ENCODE data around the gene DUSP9. TPM values are rescaled to one million over a fixed set of nuclear protein-coding genes. Genes with fewer than 3 reads are reported as not detected.

Gene DUSP9
- polyA plus RNA-seq, 1 donor (not counting 4 experiments of a cell fraction or from before 2014, with no cell fraction given), result 0.47 TPM

- peaks cover 3% of the 10 kb centered on the region for H3K4me1 ChIP-seq (ENCODE audit: control insufficient read depth, extremely low read depth, insufficient read depth, low read length)
- no peak overlapping the region for H3K4me2 ChIP-seq (ENCODE audit: control insufficient read depth, extremely low read depth, insufficient read depth, low read depth, low read length)
- no peak for TF ChIP-seq EZH2 (IDR thresholded peaks at IDR 0.05; ENCODE audit: low read length)
- no peak for TF ChIP-seq CTCF (optimal IDR thresholded peaks at IDR 0.05 in 1 of 3, IDR thresholded peaks at IDR 0.05 in 1 of 3, conservative IDR thresholded peaks at IDR 0.05 in 1 of 3; ENCODE audit: extremely low read depth in 1 of 3, insufficient read depth in 2 of 3, low read length in 3 of 3)
- H3K27me3 ChIP-seq (ENCODE audit: control insufficient read depth, extremely low read depth, insufficient read depth, low read length), result peaks cover 58% of the 10 kb centered on the region
- H3K36me3 ChIP-seq (ENCODE audit: control insufficient read depth in 2 of 2, extremely low read depth in 1 of 2, insufficient read depth in 2 of 2, low read length in 2 of 2), result no peaks in the 10 kb centered on the region
- DNase-seq (ENCODE audit: low read depth, low spot score) (no peak), FAIRE-seq (no peak)
- H3K9ac ChIP-seq (ENCODE audit: control insufficient read depth, extremely low read depth, insufficient read depth, low read length), result no peak overlapping the region
- H3K27ac ChIP-seq (ENCODE audit: control insufficient read depth, insufficient read depth, low read length), result no peak overlapping the region
- H4K20me1 ChIP-seq (ENCODE audit: control insufficient read depth, extremely low read depth, insufficient read depth, low read length), result no peaks in the 10 kb centered on the region
- no peaks in the 10 kb centered on the region for H3K9me1 ChIP-seq (ENCODE audit: control insufficient read depth, extremely low read depth, insufficient read depth, low read length)
- dilution Hi-C loops (cut with MboI; ENCODE audit: extremely low pct_ligation_motif_present, low sequenced_read_pairs), result no loop called here
- no peaks in the 10 kb centered on the region for H3K79me2 ChIP-seq (ENCODE audit: control insufficient read depth, insufficient read depth, low read length)
- no peak overlapping the region for H3K4me3 ChIP-seq (ENCODE audit: control insufficient read depth in 2 of 3, extremely low read depth in 1 of 3, insufficient read depth in 2 of 3, low read depth in 1 of 3, low read length in 3 of 3)
- no peaks in the 10 kb centered on the region for H3K9me3 ChIP-seq (ENCODE audit: control insufficient read depth, low read depth, low read length)
- no peak overlapping the region for H2AFZ ChIP-seq (ENCODE audit: control insufficient read depth, low read length)
These were observed 6.8 kb upstream of the DUSP9 start for GRCh38 chrX:153640045-153640686.

DNA sequence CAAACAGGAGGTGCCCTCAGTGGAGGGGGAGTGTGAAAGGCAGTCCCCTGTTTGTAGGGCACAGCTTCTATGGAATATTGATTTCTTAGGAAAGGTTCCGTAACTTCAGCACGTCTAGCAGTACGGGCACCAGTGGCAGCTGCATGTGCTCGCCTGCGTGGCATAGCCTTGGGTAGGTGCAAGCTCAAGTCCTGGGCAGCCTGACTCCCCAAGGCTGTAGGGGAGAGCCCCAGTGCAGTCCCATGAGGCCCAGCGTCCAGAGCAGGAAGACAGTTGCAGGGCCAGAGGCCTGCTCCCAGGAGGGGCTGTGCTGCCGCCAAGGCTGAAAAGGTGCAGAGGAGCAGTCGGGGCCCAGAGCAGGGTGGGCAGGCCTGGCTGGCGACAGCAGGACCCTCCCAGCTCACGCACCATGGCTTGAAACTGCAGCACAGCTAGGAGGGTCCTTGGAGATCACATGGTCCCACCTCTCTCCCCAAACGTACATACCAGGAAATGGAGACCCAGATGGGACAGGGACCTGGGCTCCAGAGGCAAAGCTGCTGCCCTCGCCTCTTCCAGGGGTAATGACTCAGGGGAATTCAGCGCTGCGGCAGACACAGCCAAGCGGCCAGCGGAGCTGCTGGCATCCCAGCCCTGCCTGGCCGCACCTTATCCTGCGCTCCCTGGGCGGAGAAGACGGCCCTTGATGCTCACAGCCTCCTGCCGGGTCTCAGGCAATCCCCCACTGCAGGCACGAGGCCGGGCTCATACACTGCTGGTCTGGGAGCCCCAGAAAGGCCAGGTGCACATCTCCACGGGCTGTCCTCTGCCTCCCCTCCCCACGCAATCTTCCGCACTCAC is 6.0 kb upstream of the DUSP9 start:
- TF ChIP-seq EZH2 (IDR thresholded peaks at IDR 0.05; ENCODE audit: low read length) (no peak), CTCF (optimal IDR thresholded peaks at IDR 0.05 in 1 of 3, IDR thresholded peaks at IDR 0.05 in 1 of 3, conservative IDR thresholded peaks at IDR 0.05 in 1 of 3; ENCODE audit: extremely low read depth in 1 of 3, insufficient read depth in 2 of 3, low read length in 3 of 3) (no peak)
- H3K27me3 ChIP-seq (ENCODE audit: control insufficient read depth, extremely low read depth, insufficient read depth, low read length), result peaks cover 61% of the 10 kb centered on the region

More for the DNA sequence above, 6.0 kb upstream of the DUSP9 start:
- Histone ChIP-seq H3K9ac (ENCODE audit: control insufficient read depth, extremely low read depth, insufficient read depth, low read length) (no peak overlapping the region), H3K79me2 (ENCODE audit: control insufficient read depth, insufficient read depth, low read length) (no peaks in the 10 kb centered on the region), H3K4me1 (ENCODE audit: control insufficient read depth, extremely low read depth, insufficient read depth, low read length) (peaks cover 3% of the 10 kb centered on the region), H3K4me3 (ENCODE audit: control insufficient read depth in 2 of 3, extremely low read depth in 1 of 3, insufficient read depth in 2 of 3, low read depth in 1 of 3, low read length in 3 of 3) (no peak overlapping the region), H2AFZ (ENCODE audit: control insufficient read depth, low read length) (no peak overlapping the region), H3K4me2 (ENCODE audit: control insufficient read depth, extremely low read depth, insufficient read depth, low read depth, low read length) (no peak overlapping the region), H3K9me3 (ENCODE audit: control insufficient read depth, low read depth, low read length) (no peaks in the 10 kb centered on the region), H3K27ac (ENCODE audit: control insufficient read depth, insufficient read depth, low read length) (no peak overlapping the region), H3K9me1 (ENCODE audit: control insufficient read depth, extremely low read depth, insufficient read depth, low read length) (no peaks in the 10 kb centered on the region), H4K20me1 (ENCODE audit: control insufficient read depth, extremely low read depth, insufficient read depth, low read length) (no peaks in the 10 kb centered on the region), H3K36me3 (ENCODE audit: control insufficient read depth in 2 of 2, extremely low read depth in 1 of 2, insufficient read depth in 2 of 2, low read length in 2 of 2) (no peaks in the 10 kb centered on the region)
- FAIRE-seq (no peak), DNase-seq (ENCODE audit: low read depth, low spot score) (no peak)
- dilution Hi-C loops (cut with MboI; ENCODE audit: extremely low pct_ligation_motif_present, low sequenced_read_pairs), result no loop called here

Data from keratinocyte (primary cell).